Transverse colon (tissue), 4 donors: Measurements from ENCODE around the gene DNAH1. TPM values are rescaled to one million over a fixed set of nuclear protein-coding genes. Genes with fewer than 3 reads are reported as not detected.

Source experiments
- DNase-seq: peaks from one replicate; pipeline ENCODE4 v3.0.0-alpha.2; 2019
- H3K27ac ChIP-seq, 4 donors: fragments of 200-600 bp; sonication (generic); 2 replicates each; pipeline ENCODE4 v1.5.1; 2016 to 2018; ENCODE audit warnings: inconsistent platforms in 4 of 4
- H3K27me3 ChIP-seq: fragments of 200-600 bp; sonication (generic); 2 replicates; pipeline ENCODE4 v1.5.1; 2017; ENCODE audit warnings: inconsistent platforms
- H3K36me3 ChIP-seq, 4 donors: fragments of 200-600 bp; sonication (generic); 2 replicates each; pipeline ENCODE4 v1.5.1; 2017 to 2019; ENCODE audit warnings: inconsistent platforms in 4 of 4
- H3K4me1 ChIP-seq, 4 donors: fragments of 200-600 bp; sonication (generic); 2 replicates each; pipeline ENCODE4 v1.5.1; 2017 to 2020; ENCODE audit warnings: inconsistent platforms in 4 of 4
- H3K4me3 ChIP-seq, 4 donors: fragments of 200-600 bp; sonication (generic); 1 replicate in 1 of 4; 2 replicates in 3 of 4; pipeline versions ENCODE4 v1.5.1 to v1.6.1; 2017 to 2019; ENCODE audit warnings: inconsistent platforms in 4 of 4
- H3K9me3 ChIP-seq, 2 donors: fragments of 200-600 bp; sonication (generic); 2 replicates each; pipeline ENCODE4 v1.5.1; 2017 to 2019; ENCODE audit warnings: inconsistent platforms in 2 of 2
- EP300 ChIP-seq: sonication (generic); formaldehyde crosslinking; IDR thresholded peaks from one replicate; pipeline ENCODE4 v1.6.1; 2017; ENCODE audit warnings: antibody characterized with exemption, low read depth
- POLR2A ChIP-seq: fragments of 450-650 bp; IDR thresholded peaks from one replicate; pipeline ENCODE4 v1.6.1; 2016; ENCODE audit warnings: antibody characterized with exemption, mild to moderate bottlenecking, moderate library complexity
- POLR2AphosphoS5 ChIP-seq, 3 donors: sonication (generic); formaldehyde crosslinking; IDR thresholded peaks; one replicate each; pipeline ENCODE4 v1.6.1; 2016; ENCODE audit warnings: antibody characterized with exemption in 3 of 3
- WGBS, 2 donors: methylation state at CpG; one replicate each; pipeline ENCODE4 v1.1.5; 2018; ENCODE audit warnings: low coverage in 1 of 2; 5-methylcytosine and 5-hydroxymethylcytosine counted together
- in situ Hi-C, 4 donors: fragments of 200-750 bp; cut with MboI; loops; one replicate each; pipeline versions ENCODE4 v1.15.0 to v1.15.1; 2017; ENCODE audit warnings: low sequenced_read_pairs in 3 of 4, low pct_ligation_motif_present in 1 of 4, low pct_unique_long_range_greater_than_20kb in 1 of 4
- intact Hi-C: fragments of 100-400 bp; cut with DNase I; formaldehyde crosslinking; loops from one replicate; pipeline ENCODE4 v1.15.1; 2023; ENCODE audit warnings: low total_unique reads
- total RNA-seq, 4 donors: library from RNA; depleted of rRNA; stranded (reverse); fragments of >200 nt; gene quantifications; one replicate each; pipeline ENCODE4 v1.1.0, GENCODE V29; 2016
- TF ChIP-seq, protein P1 (sequence below), 5 experiments: fragments of 200-600 bp in 3 of 5; fragments of 450-650 bp in 2 of 5; sonication (generic) in 3 of 5; IDR thresholded peaks; 1 replicate in 2 of 5; 2 replicates in 3 of 5; pipeline ENCODE4 v1.5.1; 2016 to 2017; ENCODE audit warnings: antibody characterized with exemption in 5 of 5, inconsistent platforms in 3 of 5, mild to moderate bottlenecking in 2 of 5, moderate library complexity in 1 of 5

Gene DNAH1
- total RNA-seq, 4 donors from 2014 or later = 17.6 to 102 (median 26.3) TPM

DNA sequence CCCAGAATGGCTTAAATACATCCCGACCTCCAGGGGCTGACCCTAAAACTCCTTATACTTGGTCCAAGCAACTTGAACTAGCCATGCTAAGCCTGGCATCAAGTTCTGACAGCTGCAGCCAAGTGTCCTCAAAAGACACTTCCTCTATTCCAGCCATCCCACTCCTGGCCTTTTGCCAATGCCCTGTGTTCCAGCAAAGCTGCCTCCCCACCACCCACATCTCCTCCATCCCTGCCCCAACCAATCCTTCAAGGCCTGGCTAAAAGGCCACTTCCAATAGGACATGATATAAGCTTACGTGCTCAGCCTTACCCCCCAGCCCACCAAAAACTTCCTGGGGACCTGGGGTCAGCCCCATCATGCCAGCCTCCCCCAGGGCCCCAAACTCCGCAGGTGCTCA, 87.8 kb downstream of the DNAH1 start:
- no peak for DNase-seq
- 89 to 100% methylated on average over 1 to 3 of the region's 3 CpGs for WGBS, 2 donors
- Histone ChIP-seq H3K4me1 (peaks cover 16 to 27% (median 22%) of the 10 kb centered on the region in 4 donors), H3K27me3 (no peaks in the 10 kb centered on the region), H3K36me3 (peaks cover 0 to 30% (median 14%) of the 10 kb centered on the region in 4 donors), H3K27ac (no peak overlapping the region), H3K9me3 (no peaks in the 10 kb centered on the region), H3K4me3 (no peak overlapping the region)
- TF ChIP-seq EP300 (no peak), POLR2AphosphoS5 (IDR thresholded peaks at IDR 0.05) (no peak), POLR2A (no peak)
- TF ChIP-seq, protein P1, sequence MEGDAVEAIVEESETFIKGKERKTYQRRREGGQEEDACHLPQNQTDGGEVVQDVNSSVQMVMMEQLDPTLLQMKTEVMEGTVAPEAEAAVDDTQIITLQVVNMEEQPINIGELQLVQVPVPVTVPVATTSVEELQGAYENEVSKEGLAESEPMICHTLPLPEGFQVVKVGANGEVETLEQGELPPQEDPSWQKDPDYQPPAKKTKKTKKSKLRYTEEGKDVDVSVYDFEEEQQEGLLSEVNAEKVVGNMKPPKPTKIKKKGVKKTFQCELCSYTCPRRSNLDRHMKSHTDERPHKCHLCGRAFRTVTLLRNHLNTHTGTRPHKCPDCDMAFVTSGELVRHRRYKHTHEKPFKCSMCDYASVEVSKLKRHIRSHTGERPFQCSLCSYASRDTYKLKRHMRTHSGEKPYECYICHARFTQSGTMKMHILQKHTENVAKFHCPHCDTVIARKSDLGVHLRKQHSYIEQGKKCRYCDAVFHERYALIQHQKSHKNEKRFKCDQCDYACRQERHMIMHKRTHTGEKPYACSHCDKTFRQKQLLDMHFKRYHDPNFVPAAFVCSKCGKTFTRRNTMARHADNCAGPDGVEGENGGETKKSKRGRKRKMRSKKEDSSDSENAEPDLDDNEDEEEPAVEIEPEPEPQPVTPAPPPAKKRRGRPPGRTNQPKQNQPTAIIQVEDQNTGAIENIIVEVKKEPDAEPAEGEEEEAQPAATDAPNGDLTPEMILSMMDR (IDR thresholded peaks at IDR 0.05) = no peak
- intact Hi-C loops = no loop called here
- in situ Hi-C loops = no loop called here

DNA sequence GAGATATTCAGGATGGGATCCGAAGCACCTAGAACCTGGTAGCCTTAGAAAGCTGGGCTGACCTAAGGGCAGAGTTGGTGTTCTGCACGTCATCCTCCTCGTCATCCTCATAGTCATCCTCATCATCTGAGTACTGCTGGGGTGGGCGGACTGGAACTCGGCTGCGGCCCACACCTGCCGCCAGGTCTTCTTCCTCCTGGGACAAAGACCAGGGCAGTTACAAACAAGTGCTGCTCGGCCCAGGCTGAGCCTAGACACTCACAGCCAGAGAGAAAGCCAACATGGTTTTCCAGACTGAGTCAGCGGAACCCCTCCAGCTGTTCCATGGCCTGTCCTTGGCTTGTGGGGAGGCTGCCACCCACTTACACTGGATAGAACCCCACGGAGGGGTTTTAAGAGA, 88.3 kb downstream of the DNAH1 start:
- 95% methylated on average over 10 of the region's 10 CpGs; no CpG with 5 or more reads in 1 of the 2 donors for WGBS, 2 donors
- in situ Hi-C loops = no loop called here
- H3K4me1 ChIP-seq = peaks cover 19 to 31% (median 26%) of the 10 kb centered on the region in 4 donors

DNA sequence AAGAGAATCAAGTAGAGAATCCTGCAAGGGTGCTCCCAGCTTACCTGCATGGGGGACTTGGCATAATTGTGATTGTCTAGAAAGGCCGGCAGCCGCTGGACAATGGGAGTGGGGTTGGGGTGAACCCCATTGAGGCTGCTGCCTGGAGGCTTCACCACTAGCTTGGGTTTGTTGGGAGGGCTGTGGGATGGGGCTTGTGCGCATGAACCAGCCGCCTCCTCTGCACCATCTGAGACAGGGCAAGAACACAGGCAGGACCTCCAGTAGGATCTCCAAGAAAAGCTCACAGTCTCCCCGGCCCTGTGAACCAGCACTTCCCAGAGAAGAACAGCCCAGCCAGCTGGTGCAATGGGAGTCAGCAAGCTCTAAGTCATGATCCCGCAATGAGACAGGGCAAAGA, 88.9 kb downstream of the DNAH1 start:
- 85 to 100% methylated on average over 1 to 6 of the region's 6 CpGs for WGBS, 2 donors
- intact Hi-C loops = no loop called here
- H3K9me3 ChIP-seq = no peaks in the 10 kb centered on the region
- in situ Hi-C loops = no loop called here
- peaks cover 0 to 30% (median 14%) of the 10 kb centered on the region in 4 donors for H3K36me3 ChIP-seq
- DNase-seq = no peak
- no peaks in the 10 kb centered on the region for H3K27me3 ChIP-seq
- TF ChIP-seq, protein P1 (IDR thresholded peaks at IDR 0.05) = no peak
- no peak for TF ChIP-seq POLR2AphosphoS5 (IDR thresholded peaks at IDR 0.05)
- TF ChIP-seq EP300 = no peak
- TF ChIP-seq POLR2A = no peak
- peaks cover 19 to 32% (median 28%) of the 10 kb centered on the region in 4 donors for H3K4me1 ChIP-seq
- no peak overlapping the region for H3K4me3 ChIP-seq
- H3K27ac ChIP-seq = no peak overlapping the region

More for the DNA sequence above, 88.3 kb downstream of the DNAH1 start:
- no peak for DNase-seq
- no peak overlapping the region for H3K27ac ChIP-seq
- peaks cover 0 to 30% (median 14%) of the 10 kb centered on the region in 4 donors for H3K36me3 ChIP-seq
- no peak overlapping the region for H3K4me3 ChIP-seq
- H3K27me3 ChIP-seq = no peaks in the 10 kb centered on the region
- intact Hi-C loops = no loop called here
- no peaks in the 10 kb centered on the region for H3K9me3 ChIP-seq
- TF ChIP-seq POLR2A (no peak), POLR2AphosphoS5 (IDR thresholded peaks at IDR 0.05) (no peak), EP300 (no peak)
- TF ChIP-seq, protein P1 (IDR thresholded peaks at IDR 0.05) = no peak

DNA sequence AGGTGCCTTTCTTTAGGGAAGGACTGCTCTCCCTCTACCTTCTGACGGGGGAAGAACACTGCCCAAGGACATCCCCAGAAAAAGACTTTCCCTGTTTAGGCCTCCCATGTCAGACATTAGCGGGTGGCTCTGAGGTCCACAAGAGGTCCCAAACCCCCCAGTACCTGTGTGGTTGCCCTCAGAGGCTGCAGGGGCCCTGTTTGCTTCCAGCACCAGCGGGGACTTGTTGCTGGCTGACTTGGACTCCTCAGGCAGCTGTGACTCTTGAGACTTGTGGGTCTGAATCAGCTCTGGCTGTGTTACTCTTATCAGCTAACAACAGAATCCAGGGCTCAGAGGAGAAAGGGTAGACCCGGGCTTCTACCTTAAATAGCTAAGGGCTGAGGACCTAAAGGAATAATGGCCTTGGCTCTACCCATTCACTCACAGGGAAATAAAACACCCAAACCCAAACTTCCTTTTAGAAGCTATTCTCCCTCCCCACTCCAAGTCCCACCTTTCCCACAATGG, 89.5 kb downstream of the DNAH1 start:
- Histone ChIP-seq H3K4me1 (peaks cover 19 to 32% (median 28%) of the 10 kb centered on the region in 4 donors), H3K36me3 (peaks cover 0 to 30% (median 14%) of the 10 kb centered on the region in 4 donors), H3K27me3 (no peaks in the 10 kb centered on the region), H3K4me3 (no peak overlapping the region), H3K9me3 (no peaks in the 10 kb centered on the region), H3K27ac (peak overlapping the region; percentile 54 to 78 (median 68))
- no peak for TF ChIP-seq POLR2AphosphoS5 (IDR thresholded peaks at IDR 0.05)
- TF ChIP-seq, protein P1 (IDR thresholded peaks at IDR 0.05) = no peak
- no peak for DNase-seq
- intact Hi-C loops (no loop called here), in situ Hi-C loops (no loop called here)
- WGBS, 2 donors = 88% methylated on average over 4 of the region's 4 CpGs; no CpG with 5 or more reads in 1 of the 2 donors
